ENCODE data around the gene MYO1B.
"Not testable (repeated sequence)": the region's sequence is repeated elsewhere in the genome, so short reads cannot be mapped to it uniquely, and the experiment has no call there.

The MYO1B gene

GRCh38 chr2:191410646-191411436 is 165.6 kb downstream of the MYO1B start:
- DNase-seq (no peak), ATAC-seq (no peak)

GRCh38 chr2:191411472-191411871 is 166.3 kb downstream of the MYO1B start:
- no peak for ATAC-seq
- DNase-seq: no peak

DNA sequence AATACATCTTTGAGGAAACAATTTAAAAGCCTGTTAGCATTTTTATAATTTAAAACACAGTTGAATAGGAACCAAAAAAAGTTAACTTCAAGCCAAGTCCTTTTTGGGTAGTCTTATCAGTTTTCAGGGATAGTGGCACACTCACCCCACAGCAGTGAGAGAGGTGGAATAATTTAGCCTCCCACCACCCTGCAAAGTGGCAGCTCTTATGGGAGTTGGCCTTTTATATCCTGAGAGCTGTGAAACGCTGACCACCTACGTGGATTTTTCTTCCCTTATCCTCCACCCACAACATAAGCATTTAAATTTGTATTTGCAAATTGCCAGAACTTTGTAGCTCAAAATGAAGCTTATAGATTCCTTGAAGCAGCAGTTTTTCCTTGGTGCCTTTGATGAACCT is 167.1 kb downstream of the MYO1B start:
- ATAC-seq: no peak
- no peak for DNase-seq

DNA sequence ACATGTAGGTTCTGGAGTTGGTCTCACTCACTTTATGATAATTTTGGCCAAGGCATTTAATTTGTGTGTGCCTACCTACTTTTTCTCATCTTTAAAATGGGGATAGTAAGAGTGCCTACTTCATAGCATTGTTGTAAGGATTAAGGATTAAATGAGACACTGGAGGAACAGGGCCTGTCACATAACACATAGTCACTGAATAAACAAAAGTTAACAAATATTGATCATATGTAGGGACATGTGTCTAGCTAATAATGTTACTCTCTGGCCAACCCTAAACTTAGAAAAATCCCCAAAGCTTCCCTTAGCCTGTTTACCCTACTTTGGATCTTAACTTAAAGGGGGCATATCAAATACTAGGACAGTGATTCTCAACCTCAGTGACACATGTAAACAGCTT is 169.9 kb downstream of the MYO1B start:
- DNase-seq: no peak
- ATAC-seq: no peak

DNA sequence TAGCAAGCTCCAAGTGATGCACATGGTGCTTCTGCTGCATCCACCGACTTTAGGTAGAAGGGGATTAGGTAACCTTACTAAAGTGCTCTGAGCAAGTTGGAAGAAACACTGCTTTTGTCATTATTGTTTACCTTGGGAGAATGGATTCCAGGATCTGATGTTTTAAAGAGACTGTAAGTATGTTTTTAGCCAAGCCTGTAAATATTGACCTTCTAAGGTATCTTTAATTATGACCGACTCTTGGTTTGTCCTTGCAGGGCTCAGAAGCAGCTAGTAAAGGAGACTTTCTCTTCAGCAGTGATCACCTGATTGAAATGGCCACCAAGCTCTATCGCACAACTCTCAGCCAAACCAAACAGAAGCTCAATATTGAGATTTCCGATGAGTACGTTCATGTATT is 170.7 kb downstream of the MYO1B start:
- ATAC-seq (no peak), DNase-seq (no peak)

- DNase-seq: no peak
- ATAC-seq: no peak
These were observed 172.5 kb downstream of the MYO1B start for GRCh38 chr2:191417746-191418145.

DNA sequence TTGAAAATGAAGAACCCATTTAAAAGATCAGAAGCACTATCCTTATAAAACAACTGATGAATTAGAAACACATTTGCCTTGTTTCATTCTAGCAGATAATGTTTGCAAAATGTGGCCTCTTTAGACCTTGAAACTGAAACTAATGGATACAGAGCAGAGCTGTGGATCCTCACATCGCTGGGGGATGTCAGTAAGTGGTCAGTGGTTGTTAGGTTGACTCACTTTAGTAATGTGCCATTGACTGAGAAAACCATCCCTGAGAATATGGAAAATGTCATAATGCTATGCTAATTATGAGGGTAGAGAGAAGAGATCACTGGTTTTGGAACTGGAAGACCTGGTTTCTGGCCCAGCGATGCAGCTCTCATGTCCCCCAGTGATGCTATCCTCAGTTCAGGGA is 176.7 kb downstream of the MYO1B start:
- ATAC-seq: peak; percentile 92

GRCh38 chr2:191427031-191427430 is 181.8 kb downstream of the MYO1B start:
- ATAC-seq (no peak), DNase-seq (no peak)

More for the DNA sequence above, 176.7 kb downstream of the MYO1B start:
- no peak for DNase-seq

DNA sequence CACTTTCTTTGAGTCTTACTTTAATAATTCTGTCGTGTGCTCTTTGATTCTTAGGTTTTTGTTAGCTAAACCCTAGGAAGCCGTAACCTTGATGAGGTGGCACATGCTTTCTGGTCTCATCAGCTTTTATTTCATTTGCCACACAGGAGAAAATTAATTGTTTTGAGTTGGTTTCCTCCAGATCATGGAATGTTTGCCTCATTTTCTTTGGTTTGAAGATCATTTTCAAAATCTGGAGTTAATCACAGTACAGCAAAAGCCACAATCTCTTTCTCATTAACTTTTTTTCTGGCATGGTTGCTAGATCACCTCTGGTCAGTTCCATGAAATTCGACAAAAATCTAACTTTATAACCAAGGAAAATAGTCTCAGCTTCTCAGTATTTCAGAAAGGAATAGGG is 182.9 kb downstream of the MYO1B start:
- DNase-seq: no peak
- ATAC-seq: no peak

DNA sequence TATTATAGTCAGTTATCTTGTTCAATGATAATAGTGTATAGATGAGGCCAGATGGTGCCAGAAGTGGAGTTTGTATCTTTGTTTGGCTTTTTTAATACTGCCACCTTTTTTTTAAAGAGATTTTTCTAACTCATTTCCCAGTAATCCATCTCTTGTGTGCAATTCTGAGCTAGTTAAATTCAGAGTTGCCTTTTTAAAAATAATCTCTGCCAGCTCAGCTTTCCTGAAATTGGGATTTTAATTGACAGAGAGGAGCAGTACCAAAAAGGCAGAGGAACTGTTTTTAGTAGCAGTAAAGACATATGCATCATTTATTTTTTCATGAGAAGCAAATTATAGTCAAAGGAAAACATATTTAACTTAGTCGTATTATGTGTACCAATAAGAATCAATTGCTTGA is 185.3 kb downstream of the MYO1B start:
- DNase-seq (no peak), ATAC-seq (no peak)

DNA sequence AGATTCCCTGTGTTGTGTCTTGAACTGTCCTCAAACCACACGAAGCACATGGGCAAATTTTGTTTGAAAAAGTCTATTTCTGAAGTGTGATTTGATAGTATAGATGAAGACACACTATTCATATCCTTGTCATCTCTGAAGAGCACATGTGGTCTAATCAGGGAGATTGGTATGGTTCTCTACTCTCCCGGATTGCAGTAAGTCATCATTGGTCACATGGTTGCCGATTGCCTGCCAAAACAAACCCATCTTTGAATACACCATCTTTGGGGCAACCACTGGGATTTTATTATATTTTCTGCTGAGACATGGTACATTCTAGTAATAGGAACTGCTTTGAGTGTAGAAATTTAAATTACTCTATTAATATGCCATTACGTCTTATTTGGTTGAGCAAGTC is 186.9 kb downstream of the MYO1B start:
- ATAC-seq (no peak), DNase-seq (no peak)

- ATAC-seq (no peak), DNase-seq (no peak)
These were observed 188.9 kb downstream of the MYO1B start for GRCh38 chr2:191434072-191434471.

GRCh38 chr2:191435141-191435540 is 189.9 kb downstream of the MYO1B start:
- DNase-seq: no peak
- no peak for ATAC-seq

DNA sequence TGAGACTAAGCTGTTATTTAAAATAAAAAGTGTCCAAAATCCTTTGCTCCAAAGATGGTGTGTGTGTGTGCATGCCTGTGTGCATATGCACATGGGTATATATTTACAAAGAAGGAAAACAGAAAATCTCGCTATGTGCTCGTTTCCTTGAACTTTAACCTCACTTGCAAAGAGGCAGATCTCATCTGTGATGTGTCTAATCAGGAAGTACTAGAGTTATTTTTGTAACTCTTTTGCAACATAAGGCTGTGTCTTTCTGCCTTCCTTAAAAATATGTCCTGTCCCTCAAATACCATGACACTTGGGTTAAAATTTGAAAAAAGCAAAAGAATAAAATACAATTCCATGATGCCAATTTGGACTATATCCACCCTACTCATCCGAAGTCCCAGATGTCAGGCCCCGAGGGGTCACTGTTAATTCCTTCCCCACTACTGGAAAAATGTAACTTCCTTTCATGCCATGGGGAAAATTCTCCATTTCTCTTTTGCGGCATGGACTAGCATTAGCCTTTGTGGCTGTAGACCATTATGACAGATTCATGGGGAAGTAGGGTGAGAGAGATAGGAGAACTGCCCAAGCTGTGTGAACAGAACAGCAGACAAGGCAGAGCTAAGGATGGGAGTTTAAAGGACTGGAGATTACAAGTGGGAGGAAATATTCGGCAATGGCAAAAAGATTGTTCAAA is 191.3 kb downstream of the MYO1B start:
- DNase-seq (no peak), ATAC-seq (no peak)

GRCh38 chr2:191439481-191439880 is 194.3 kb downstream of the MYO1B start:
- ATAC-seq (no peak), DNase-seq (no peak)

DNA sequence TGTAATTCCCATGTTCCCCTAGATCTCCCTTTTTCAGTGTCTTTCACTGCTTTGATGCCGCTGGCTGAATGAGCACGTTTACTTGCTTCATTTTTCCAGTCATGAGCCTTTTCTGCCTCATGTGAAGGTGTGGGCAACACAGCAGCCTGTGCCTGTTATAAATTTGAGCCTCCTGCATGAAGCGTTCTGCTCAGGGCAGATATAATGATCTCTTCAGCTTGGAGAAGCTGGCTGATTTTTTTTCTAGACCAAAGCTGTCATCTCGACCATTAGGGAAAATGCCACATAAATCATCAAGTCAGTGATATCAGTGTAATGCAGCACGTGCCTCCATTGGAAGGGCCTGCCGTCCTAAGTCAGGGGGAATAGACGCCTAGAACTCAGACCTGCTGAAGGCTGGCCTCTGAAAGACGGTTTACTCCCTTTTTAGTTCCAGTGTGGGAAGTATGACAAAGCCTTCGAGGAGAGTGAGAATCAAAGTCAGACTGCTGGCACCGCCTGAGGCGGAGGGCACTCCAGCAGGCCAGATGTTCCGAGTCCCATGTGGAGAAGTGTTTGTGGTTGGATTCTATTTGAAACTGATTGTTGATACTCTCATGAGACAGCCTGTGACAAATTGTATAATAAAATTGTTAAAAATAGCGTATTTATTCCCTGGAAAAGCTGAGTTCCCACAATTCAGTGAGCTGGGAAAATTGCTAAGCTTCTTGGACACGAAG is 196.5 kb downstream of the MYO1B start:
- DNase-seq (no peak), ATAC-seq (no peak)

GRCh38 chr2:191443446-191443845 is 198.2 kb downstream of the MYO1B start:
- no peak for ATAC-seq
- DNase-seq: no peak

GRCh38 chr2:191446910-191447309 is 201.7 kb downstream of the MYO1B start:
- DNase-seq (no peak), ATAC-seq (no peak)

DNA sequence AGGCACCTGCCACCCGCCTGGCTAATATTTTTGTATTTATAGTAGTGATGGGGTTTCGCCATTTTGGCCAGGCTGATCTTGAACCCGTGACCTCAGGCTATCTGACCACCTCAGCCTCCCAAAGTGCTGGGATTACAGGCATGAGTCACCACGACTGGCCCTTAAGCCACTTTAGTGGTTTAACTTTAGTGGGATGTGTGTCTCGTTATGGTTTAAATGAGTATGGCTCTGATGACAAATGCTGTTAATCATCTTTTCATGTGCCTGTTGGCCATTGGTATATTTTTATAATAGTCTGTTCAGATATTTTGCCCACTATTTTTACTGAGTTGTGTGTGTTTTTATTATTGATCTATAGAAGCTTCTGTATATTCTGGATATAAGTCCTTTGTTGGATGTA is 205.9 kb downstream of the MYO1B start:
- DNase-seq (no peak), ATAC-seq (no peak)

GRCh38 chr2:191452065-191452464 is 206.9 kb downstream of the MYO1B start:
- DNase-seq: no peak
- no peak for ATAC-seq

DNA sequence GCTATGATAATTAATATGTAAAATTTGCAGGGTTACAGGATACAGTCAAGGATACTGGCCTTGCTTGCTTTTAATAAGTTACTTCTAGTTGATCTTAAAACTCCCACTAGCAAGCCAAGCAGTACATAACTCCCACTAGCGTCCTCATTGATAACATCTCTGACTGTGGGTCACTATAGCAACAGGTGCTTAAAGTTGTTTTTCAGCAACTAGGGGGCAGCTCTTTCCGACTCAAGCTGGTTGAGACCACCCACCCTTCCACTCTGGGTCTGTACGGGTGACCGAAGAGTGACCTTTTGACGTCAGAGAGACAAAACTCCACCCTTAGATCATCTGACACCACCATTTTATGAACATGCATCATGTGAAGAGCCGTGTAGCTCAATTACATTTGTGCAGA is 208.6 kb downstream of the MYO1B start:
- no peak for ATAC-seq
- no peak for DNase-seq

GRCh38 chr2:191456506-191456905 is 211.3 kb downstream of the MYO1B start:
- DNase-seq, ATAC-seq: not testable (repeated sequence)

DNA sequence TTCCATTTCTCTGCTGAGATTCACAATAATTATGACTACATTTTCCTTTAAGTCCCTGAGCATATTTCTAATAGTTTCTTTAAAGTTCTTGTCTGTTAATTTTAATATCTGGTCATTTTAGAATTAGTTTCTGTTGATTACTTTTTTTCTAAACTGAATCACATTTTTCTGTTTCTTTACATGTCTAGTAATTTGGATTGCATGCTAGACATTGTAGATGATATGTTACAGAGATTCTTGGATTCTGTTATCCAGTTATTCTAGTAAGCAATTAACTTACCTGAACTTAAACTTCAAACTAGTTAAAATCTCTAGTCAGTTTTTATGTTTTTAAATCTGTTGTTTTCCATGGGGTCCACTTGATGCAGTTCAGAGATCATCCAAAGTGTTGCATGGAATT is 214.0 kb downstream of the MYO1B start:
- no peak for DNase-seq
- ATAC-seq: no peak
